ENCODE results near the gene DNAJC17. TPM values are rescaled to one million over a fixed set of nuclear protein-coding genes. Genes with fewer than 3 reads are reported as not detected.

Gene DNAJC17
- total and polyA plus RNA-seq, 2 of the 13 experiments (the other 11 are each of a cell fraction or from before 2014, with no cell fraction given) = 22.2 to 26.5 TPM

- TF ChIP-seq ZNF564 (CRISPR knock-in tag; IDR thresholded peaks at IDR 0.05) (no peak), ZNF839 (CRISPR knock-in tag; IDR thresholded peaks at IDR 0.05; ENCODE audit: borderline replicate concordance) (no peak), CENPX (CRISPR knock-in tag; IDR thresholded peaks at IDR 0.05) (no peak), PCBP2 (optimal IDR thresholded peaks at IDR 0.05; ENCODE audit: low read depth, low read length, poor library complexity, severe bottlenecking) (no peak)
Measured at GRCh38 chr15:40744815-40745152, 62.5 kb downstream of the DNAJC17 start (continued).

- intact Hi-C loops (cut with micrococcal nuclease; ENCODE audit: unreplicated experiment) = loop anchor here (5.0 kb wide), 1 partner anchor 67 kb away; no protein-coding TSS in a partner anchor
- peak; percentile 35; the same call in 1 of the 2 replicates for TF ChIP-seq BHLHE40 (IDR thresholded peaks at IDR 0.05; ENCODE audit: low read length)
- peak; percentile 30; the same call in 1 of the 2 replicates for TF ChIP-seq CEBPB (IDR thresholded peaks at IDR 0.05; ENCODE audit: borderline replicate concordance, low read depth, low read length)
- no peak for TF ChIP-seq GTF3A (CRISPR knock-in tag; conservative IDR thresholded peaks at IDR 0.05)
- TF ChIP-seq MAFK (conservative IDR thresholded peaks at IDR 0.05 in 1 of 2, IDR thresholded peaks at IDR 0.05 in 1 of 2; ENCODE audit: low read length in 2 of 2) = peak in 1 of 2 experiments; percentile 49; a peak in 2 of 4 replicates
- no peak for TF ChIP-seq ZFP37 (CRISPR knock-in tag; IDR thresholded peaks at IDR 0.05; ENCODE audit: borderline replicate concordance)
- no peak for TF ChIP-seq HINFP (CRISPR knock-in tag; IDR thresholded peaks at IDR 0.05; ENCODE audit: low read depth)
- TF ChIP-seq MAFF (IDR thresholded peaks at IDR 0.05; ENCODE audit: low read depth, low read length) = 0 out of 2 replicates have a peak, but pooled peaks have one; percentile 17
- POLR2A ChIA-PET = interaction anchor here (1.2 kb wide), 1 partner anchor 19 kb away, joined by 3 read pairs; the partner anchor contains the start of gene GCHFR
- no peak overlapping the region for H3K9ac ChIP-seq (ENCODE audit: insufficient read depth, low read depth, low read length)
- H3K36me3 ChIP-seq (replicated peaks in 1 of 2; ENCODE audit: control insufficient read depth in 1 of 2, insufficient read depth in 2 of 2, low read length in 2 of 2) = peaks cover 11 to 71% of the 10 kb centered on the region in 2 experiments; a peak in 4 of 5 replicates
- no peak overlapping the region for H3K27ac ChIP-seq (ENCODE audit: extremely low read length, insufficient read depth, low read length)
- H3K4me1 ChIP-seq (ENCODE audit: insufficient read depth, low read length) = peaks cover 7% of the 10 kb centered on the region; the same call in 1 of the 2 replicates
- no peaks in the 10 kb centered on the region for H3K9me3 ChIP-seq (ENCODE audit: low read length)
- CTCF ChIA-PET (ENCODE audit: low intra/inter-chr PET ratio, low total read pairs) = no interaction called here
- FAIRE-seq (peak; percentile 8), DNase-seq (ENCODE audit: low spot score) (no peak), ATAC-seq (peak; percentile 44; the same call in 2 of the 3 replicates)
- H3K4me2 ChIP-seq (ENCODE audit: low read depth, low read length) = no peak overlapping the region
- WGBS (ENCODE audit: low lambda C conversion rate) = 85% methylated on average over 10 of the region's 12 CpGs
- H3K4me3 ChIP-seq (replicated peaks in 1 of 3; ENCODE audit: insufficient read depth in 1 of 3, low read depth in 2 of 3, low read length in 3 of 3) = no peak overlapping the region
- no peaks in the 10 kb centered on the region for H4K20me1 ChIP-seq (ENCODE audit: insufficient read depth, low read length)
- no TSS peak for BruUV-seq (replicated peaks)
- no peak overlapping the region for H2AFZ ChIP-seq (ENCODE audit: low read length)
- no peaks in the 10 kb centered on the region for H3K79me2 ChIP-seq (ENCODE audit: insufficient read depth, low read length)
- in situ Hi-C loops (cut with HindIII; ENCODE audit: extremely low pct_ligation_motif_present, low pct_unique_long_range_greater_than_20kb) = no loop called here
- no peaks in the 10 kb centered on the region for H3K27me3 ChIP-seq (ENCODE audit: control insufficient read depth in 1 of 2, insufficient read depth in 2 of 2, low read length in 2 of 2)
Measured at GRCh38 chr15:40743921-40744814, 63.1 kb downstream of the DNAJC17 start.

Measured in HepG2 (cell line).